Iris pigment epithelial cell (primary cell): Measurements from ENCODE around the gene SNX9.
"Not testable (repeated sequence)": the region's sequence is repeated elsewhere in the genome, so short reads cannot be mapped to it uniquely, and the experiment has no call there.

Experiments used
- DNase-seq: peaks from one replicate; pipeline ENCODE4 v3.0.0-alpha.2; 2011; ENCODE audit warnings: low read depth

The SNX9 gene

DNA sequence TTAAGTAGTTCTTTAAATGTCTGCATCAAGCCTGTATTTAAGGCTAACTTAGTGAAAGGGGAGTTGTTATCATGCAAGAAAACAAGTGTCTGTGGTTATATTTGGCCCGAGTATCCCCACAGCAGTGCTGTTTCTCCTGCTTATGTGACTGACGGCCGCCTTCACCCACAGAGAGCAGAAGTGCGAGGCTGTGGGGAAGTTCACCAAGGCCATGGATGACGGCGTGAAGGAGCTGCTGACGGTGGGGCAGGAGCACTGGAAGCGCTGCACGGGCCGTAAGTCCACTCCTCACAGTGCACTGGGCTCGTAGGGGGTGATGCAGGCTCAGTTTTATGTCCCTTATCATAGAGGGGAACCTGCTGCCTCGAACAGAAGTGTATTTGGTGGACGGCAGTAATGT, 105.4 kb downstream of the SNX9 start:
- no peak for DNase-seq

DNA sequence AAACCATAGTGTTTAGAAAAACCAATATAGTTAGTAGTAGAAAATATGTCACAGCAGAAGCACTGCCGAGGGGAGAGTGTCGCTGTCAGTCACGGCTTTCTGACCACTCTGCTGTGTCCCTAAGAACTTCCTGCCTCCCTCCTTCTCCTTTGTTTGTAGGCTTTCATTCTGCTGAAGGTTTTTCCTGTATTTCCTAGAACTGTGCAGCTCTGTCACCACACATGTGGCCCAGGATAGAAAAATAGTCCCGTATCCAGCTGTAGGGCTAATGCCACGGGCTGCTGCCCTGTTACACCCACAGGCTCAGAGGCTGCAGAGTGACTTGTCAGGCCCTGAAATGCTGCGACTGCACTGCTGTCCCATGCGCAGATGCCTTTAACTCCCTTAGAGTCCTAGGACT, 106.0 kb downstream of the SNX9 start:
- DNase-seq: no peak

DNA sequence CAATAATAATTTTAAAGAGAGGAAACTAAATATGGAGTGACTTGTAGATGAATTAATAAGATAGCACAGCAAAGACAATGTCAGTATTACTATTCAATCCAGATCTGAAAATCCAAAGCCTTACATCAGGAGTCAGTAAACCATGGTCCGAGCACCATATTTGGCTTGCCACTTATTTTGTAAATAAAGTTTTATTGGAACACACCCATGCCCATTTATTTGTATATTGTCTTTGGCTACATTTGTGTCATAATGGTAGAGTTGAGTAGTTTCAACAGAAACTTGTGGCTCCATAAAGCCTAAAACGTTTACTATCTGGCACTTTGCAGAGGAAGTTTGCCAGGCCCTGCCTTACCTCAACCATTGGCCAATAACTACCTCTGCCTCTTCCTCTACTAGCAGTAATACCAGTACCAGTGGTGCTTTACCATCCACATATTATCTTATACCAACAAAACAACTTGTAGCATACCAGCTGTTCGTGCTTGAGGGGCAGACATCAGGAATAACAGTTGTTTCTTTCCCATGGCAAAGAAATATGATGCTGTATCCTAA, 106.8 kb downstream of the SNX9 start:
- no peak for DNase-seq

DNA sequence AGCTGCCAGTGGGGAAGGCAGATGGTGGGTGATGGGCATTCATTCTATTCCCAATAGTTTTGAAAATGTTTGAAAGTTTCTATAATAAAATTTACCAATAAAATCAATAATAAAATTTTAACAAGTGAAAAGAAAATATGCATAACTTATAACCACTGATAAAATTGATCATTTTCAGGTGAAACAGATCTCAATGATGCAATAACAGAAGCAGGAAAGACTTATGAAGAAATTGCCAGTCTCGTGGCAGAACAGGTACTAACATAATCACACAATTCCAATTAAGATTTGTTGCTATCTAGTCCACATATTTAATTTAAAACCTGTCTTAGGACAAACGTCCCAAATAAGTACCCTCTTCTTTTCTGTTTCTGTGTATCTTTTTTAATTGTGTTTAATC, 112.7 kb downstream of the SNX9 start:
- DNase-seq: no peak

DNA sequence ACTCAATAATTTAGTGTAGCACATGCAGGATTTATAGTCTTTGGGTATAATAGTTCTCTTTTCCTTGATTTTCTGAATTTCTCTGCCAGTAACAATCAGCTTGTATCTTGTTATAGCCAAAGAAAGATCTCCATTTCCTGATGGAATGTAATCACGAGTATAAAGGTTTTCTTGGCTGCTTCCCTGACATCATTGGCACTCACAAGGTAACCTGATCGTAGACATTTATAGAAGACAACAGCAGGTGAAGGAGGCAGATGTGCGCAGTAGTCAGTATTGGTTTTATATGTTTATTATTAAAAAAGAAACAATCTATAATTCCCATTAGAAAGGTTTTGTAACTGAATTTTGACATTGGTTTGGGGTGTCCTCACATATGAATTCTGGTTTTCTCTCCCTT, 114.3 kb downstream of the SNX9 start:
- DNase-seq: no peak

DNA sequence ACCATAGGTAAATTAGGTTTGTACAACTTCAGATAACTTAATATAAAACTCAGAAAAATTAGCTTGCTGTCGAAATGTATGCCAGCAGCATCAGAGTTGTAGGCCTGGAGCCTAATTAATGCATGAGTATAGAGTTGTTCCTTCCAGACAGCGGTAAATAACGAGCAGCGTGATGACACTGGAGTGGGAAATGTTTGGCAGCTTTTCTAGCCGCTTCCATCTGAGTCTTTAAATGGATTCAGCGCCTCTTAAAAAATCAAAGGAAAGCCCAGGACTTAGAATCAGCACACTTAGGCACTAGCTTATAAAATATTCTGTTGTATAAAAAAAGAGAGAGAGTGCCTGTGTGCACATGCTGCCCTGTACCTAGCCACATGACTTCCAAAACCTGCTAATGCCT, 114.9 kb downstream of the SNX9 start:
- DNase-seq: no peak

DNA sequence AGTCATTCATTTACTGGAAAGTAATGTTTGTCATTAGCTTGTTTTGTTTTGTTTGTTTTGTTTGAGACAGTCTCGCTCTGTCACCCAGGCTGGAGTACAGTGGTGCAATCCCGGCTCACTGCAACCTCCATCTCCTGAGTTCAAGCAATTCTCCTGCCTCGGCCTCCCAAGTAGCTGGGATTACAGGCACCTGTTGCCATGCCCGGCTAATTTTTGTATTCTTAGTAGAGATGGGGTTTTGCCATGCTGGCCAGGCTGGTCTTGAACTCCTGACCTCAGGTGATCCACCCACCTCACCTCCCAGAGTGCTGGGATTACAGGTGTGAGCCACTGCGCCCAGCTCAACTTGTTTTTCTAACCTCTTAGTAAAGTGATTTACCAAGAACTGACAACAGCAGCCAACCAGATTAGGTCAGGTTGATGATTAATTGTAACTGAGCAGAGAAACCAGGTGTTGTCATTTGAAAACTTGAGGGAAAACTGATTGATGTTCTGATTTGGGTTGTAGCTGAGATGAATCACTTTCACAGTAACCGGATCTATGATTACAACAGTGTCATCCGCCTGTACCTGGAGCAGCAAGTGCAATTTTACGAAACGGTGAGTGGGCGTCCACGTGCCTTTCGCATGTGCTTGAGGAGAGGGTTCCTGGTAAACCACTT, 117.5 kb downstream of the SNX9 start:
- not testable (repeated sequence) for DNase-seq

DNA sequence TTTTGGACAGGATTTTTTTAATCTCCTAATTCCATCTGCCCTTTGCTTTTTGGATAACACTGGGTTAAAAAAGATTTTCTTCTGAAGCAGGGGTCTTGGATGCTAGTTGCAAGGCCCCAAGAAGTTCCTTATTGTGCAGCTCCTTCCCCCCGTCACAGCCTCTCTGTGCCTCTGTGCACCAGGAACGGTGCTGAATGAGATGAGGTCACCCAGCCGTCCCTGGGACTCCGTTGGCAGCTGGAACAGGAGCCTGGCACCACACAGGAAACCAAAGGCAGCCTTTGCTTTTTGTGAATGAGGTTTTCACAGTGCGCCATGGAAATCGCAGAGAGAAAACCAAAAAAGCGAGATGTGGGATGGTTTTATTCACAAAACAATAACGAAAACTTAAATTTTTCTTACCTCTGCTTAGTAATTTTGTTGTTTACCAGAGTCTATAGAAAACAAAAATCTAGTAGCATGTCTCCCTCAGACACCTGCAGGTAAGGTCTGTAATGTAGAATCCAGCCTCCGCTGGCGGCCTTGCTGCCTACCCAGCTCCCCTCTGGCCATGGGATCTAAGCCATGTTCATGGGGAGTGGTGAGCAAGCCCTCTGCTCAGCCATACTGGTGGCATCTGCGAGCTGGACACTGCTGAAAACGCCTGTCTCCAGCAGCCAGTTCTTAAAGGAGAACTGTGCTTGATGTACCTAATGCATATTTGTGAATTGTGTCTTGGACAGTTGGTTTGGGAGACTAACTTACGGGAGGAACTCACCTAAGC, 118.2 kb downstream of the SNX9 start:
- no peak for DNase-seq

DNA sequence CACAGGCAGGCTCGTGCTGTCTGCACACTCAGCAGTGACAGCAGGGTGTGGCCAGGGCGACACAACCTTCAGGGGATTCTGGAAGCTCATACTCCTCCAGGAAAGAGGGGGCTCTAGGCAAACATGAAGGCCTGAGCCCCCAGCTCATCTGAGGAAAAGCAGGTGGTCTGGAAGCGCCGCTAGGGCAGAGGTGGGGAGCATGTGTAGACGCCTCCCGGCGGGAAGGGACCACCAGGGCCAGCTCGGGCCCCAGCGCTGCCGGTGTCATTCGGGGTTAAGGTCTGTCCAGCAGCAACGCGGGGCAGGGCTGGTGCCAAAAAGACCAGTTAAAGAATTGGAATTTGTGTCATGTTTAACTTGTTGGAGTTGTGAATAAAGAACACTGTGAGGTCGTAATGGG, 119.3 kb downstream of the SNX9 start:
- DNase-seq: no peak

DNA sequence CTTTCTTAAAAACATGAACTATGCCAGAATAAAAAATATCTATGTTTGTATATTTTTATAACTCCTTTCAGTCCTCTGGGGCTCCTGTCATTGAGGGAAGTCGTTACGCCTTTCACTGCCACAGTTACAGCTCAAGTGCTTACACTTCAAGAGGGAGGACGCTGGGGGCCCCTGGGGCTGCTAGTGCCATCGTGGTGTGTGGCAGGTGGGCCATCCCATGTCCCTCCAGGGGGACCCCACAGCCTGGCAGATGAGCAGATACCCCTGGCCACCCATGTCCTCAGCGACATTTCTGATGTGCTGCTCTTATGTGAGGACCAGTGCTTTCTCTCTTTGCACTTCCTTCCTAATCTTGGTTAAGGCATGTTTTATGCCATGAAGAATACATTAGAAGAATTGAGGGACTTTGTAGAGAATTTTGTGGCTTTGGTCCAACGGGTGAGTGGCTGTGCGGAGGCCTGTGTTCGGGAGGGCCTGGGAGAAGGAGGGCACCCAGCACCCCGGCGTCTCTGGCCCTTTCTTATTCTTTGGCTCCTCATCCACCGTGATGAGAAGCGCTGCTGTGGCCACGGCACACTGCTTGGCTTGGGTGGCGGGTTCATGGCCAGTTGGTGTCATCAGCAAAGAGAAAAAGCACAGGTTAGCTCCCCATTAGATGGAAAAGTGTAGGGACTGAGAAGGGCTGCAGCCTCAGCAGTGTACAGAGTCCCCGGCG, 120.4 kb downstream of the SNX9 start:
- no peak for DNase-seq

DNA sequence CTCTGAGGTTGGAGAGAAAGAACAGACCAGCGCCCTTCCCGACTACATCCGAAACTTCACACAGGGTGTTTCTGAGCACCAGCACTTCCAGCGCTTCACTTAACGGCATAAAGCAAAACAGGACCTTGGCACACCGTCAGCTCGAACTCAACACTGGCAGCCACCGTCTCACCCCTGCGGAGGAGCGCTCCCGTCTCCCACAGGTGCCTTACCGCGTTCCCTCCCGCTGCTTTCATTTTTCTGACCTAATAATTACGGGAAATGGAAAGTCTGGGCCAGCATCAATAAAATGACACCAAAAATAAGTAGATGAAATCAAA, 120.9 kb downstream of the SNX9 start:
- no peak for DNase-seq

DNA sequence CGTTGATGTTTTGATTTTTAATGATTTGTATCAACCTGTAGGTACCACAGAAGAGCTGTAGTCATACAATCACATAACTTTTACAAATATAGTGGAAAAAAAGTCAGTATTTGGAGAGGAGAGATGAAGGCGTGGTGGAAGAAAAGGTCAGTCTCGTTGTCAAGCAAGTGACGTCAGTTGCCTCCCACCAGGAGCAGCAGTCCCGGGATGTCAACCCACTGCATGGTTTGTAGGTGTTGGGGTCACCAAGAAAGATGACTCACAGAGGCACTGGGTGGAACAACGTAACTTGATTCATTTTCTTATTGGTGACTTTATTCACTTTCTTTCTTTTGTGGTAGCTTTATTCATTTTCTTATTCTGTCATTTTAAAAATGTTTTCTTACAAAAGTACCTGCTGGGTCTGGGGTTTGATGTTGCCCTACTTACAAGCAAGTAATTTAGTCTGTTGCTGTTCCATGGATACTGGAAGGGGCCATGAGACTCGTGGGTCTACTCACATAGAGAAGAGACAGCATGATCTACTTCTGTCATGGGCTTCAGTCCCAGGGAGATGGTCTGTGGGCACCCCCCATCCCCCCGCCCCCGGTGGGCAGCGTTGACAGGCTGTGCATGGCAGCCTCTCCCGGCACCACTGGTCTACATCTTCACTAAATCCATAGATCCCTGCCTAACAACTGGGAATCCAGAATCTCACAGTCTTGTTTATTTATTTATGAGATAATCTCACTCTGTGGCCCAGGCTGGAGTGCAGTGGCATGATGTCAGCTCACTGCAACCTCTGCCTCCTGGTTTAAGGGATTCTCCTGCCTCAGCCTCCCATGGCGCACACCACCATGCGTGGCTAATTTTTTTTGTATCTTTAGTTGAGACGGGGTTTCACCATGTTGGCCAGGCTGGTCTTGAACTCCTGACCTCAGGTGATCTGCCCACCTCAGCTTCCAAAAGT, 122.2 kb downstream of the SNX9 start:
- DNase-seq: peak; percentile 61

DNA sequence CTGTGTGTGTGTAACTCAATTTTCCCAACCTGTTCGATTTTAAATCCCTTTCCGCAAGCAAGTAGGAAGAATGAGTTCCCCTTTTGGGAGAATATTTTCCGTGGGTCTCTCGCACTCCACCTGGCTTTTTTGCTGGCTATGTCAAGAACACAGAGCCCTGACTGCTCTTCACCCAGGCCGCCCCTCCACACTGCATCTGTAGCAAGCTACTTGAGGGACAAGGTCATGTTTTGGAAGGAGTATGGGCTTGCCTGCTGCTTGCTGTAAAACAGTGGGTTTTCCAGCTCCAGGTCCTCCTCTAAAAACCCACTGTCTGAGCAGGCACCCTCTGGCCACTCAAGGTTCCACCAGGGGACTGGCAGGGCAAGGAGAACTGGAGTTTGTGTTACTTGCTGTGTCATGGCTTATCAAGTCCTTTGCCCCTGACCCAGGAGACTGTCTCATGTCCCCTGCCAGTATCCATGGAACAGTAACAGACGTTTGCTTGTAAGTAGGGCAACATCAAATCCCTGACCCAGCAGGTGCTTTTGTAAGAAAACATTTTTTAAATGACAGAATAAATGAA, 123.1 kb downstream of the SNX9 start:
- DNase-seq: no peak

DNA sequence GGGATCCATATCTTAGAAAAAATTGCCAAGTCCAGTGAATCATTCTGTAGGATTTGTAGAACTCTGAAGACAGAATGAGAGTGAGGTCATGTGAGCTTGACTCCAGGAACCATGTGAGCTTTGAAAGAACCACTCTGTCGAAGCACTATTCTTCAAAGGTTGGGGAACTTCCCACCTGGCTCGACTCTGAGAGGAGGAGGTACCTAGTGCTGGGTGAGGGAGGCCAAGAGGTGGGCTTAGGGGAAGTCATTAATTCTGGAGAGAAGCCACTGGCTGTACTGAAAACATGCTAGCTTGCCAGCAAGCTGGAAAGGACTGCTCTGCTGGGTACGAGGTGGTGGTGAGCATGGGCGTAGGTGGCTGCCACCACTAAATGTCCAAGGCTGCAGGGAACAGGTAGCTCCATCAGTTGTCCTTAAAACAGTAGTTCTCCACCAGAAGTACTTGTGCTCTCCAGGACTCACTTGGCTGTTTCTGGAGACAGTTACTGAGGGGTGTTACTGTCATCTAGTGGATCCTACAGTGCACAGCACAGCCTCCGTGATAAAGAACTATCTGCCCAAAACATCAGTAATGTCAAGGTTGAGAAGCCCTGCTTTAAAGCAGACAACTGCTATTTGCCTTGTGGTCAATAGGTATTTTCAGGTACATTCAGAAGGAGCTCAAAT, 124.0 kb downstream of the SNX9 start:
- DNase-seq: peak; percentile 38

DNA sequence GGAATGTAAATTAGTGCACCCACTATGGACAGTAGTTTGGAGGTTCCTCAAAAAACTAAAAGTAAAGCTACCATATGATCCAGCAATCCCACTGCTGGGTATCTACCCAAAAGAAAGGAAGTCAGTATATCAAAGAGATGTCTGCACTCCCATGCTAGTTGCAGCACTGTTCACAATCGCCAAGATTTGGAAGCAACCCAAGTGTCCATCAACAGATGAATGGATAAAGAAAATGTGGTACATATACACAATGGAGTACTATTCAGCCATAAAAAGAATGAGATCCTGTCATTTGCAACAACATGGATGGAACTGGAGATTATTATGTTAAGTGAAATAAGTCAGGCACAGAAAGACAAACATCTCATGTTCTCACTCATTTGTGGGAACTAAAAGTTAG, 127.9 kb downstream of the SNX9 start:
- DNase-seq: not testable (repeated sequence)

DNA sequence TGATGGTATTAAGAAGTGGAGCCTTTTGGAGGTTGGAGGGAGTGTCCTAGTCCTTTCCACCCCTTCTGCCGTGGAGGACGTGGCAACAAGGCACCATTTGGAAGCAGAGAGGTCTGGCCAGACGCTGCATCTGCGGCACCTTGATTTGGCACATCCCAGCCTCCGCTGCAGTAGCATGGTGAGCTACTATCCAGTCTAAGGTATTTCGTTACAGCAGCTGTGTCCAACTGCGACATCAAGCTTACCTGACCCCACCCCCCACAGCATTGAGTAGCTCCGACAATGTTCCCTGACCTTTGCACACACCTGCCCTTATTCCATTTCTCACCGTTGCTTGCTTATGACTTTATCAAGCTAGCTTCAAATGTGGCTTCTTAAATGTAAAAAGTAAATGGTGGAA, 128.8 kb downstream of the SNX9 start:
- DNase-seq: no peak

DNA sequence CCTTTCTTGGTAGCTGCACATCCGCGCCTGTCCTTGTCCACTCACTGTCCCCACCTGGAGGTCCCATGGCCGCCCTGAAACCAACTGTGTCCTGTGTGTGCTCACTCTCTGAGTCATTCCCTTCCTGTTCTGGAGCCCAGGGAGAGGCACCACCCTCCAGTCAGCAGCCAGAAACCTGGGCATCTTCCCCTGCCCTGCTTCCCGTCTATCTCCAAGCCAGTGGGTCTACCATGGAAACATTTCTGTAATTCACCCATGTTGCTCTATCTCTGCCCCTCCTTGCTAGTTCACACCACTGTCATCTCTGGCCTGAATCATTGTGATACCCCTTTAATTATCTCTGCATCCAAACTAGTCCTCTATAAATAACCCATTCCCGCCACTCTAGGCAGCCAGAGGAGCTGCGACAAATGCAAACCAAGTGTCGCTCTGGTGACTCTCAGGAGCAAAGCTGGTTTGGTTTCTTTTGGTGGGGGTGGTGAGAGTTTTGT, 129.9 kb downstream of the SNX9 start:
- DNase-seq: no peak

DNA sequence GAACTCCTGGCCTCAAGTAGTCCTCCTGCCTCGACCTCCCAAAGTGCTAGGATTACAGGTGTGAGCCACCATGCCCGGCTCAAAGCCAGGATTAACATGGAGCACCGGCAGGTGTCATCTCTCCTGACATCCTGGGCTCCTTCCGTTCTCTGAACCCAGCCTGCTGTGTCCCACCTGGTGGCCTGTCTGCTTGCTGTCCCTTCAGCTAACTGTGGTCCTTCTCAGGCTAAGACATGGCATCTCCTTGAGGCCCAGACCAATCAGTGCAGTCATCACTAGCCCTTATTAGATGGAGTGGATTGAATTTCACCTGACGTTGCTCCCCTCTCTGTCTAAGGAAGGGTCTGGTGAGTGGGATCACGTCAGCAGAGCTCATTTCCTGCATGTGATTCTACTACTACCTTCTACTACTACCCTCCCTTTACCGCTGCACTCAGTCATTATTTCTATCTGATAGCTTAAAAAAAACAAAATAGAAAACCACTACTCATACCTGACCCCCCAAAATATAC, 130.6 kb downstream of the SNX9 start:
- DNase-seq: no peak

DNA sequence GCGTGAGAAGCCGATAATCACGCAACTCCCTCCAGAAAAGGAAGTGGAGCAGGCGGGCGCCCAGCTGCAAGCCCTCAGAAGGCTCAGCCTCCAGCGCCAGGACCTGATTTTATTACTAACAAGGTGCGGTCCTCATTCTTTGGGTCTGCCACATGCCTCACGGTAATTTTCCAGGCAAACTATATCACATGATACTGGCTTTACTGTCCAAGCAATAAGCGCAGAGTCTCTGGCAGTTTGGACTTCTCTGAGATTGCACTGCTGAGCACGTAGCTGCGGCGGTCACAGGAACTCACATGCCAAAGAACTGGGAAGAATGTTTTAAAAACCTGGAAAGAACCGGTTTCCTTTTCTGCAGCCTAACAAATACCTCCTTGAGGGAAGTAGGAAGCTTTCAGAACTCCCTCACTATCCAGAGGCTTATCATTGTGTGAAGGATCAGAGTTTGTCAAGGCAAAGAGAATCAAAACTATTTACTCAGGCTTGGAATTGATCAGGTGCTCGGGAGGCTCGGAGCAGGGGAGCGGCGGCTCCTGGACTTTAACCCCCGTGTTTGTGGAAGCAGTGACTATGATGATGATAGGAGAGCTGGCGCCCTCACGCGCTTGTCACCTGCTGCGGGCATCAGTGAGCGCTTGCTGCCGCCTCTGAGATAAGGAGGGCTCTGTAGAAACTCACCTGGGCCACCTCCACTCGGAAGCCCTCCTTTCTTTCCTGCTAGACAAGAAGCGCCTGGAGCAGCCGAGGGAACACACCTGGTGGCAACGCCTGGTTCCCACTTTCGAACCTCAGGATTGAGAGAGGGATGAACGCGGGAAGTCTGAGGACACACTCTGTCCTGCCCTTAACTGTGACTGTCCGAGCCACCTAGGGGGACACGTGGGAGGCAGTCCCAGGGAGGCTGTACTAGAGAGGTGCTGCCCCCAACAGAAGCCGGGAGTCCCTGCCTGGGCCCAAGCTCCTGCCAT, 131.4 kb downstream of the SNX9 start:
- peak; percentile 41 for DNase-seq
